Measurements from ENCODE around the gene CKAP4. TPM values are rescaled to one million over a fixed set of nuclear protein-coding genes. Genes with fewer than 3 reads are reported as not detected.
A peak's percentile ranks its signal among the peaks of the same experiment; 100 is the strongest.

Gene CKAP4
- total and polyA plus RNA-seq, 10 donors = 4.5 to 63.0 (median 29.8) TPM

- H3K4me3 ChIP-seq = no peak overlapping the region
- no peaks in the 10 kb centered on the region for H3K9me3 ChIP-seq
- H3K4me1 ChIP-seq = peaks cover 0 to 23% (median 5%) of the 10 kb centered on the region in 6 donors
- 89 to 96% (median 92%) methylated on average over 30 to 37 of the region's 37 CpGs for WGBS, 5 donors
- H3K27me3 ChIP-seq (replicated peaks in 1 of 7) = no peaks in the 10 kb centered on the region
- no peak overlapping the region for H3K27ac ChIP-seq
- peak in 1 of 3 donors; percentile 46 for TF ChIP-seq POLR2AphosphoS5 (IDR thresholded peaks at IDR 0.05)
- TF ChIP-seq POLR2A (IDR thresholded peaks at IDR 0.05) = no peak
- no peak for TF ChIP-seq CTCF (IDR thresholded peaks at IDR 0.05 in 8 of 11, conservative IDR thresholded peaks at IDR 0.05 in 3 of 11)
- DNase-seq = no peak
- intact Hi-C loops (cut with DNase I; ENCODE audit: low total_unique reads) = no loop called here
- H3K36me3 ChIP-seq = peaks cover 0 to 80% (median 32%) of the 10 kb centered on the region in 6 donors
These were observed 8.4 kb downstream of the CKAP4 start for GRCh38 chr12:106239241-106239950.

GRCh38 chr12:106238146-106238545 lies 9.7 kb downstream of the CKAP4 start:
- no peak for DNase-seq
- peaks cover 0 to 11% (median 0%) of the 10 kb centered on the region in 6 donors for H3K4me1 ChIP-seq
- peaks cover 0 to 75% (median 32%) of the 10 kb centered on the region in 6 donors for H3K36me3 ChIP-seq
- WGBS, 5 donors = 89 to 93% (median 91%) methylated on average over 10 to 11 of the region's 11 CpGs
- H3K27ac ChIP-seq = no peak overlapping the region
- no peak for TF ChIP-seq POLR2A (IDR thresholded peaks at IDR 0.05)
- TF ChIP-seq CTCF (IDR thresholded peaks at IDR 0.05 in 8 of 11, conservative IDR thresholded peaks at IDR 0.05 in 3 of 11) = no peak
- TF ChIP-seq POLR2AphosphoS5 (IDR thresholded peaks at IDR 0.05) = no peak
- no peaks in the 10 kb centered on the region for H3K27me3 ChIP-seq (replicated peaks in 1 of 7)
- intact Hi-C loops (cut with DNase I; ENCODE audit: low total_unique reads) = no loop called here
- no peak overlapping the region for H3K4me3 ChIP-seq
- H3K9me3 ChIP-seq = no peaks in the 10 kb centered on the region

- Histone ChIP-seq H3K9me3 (no peaks in the 10 kb centered on the region), H3K27ac (no peak overlapping the region), H3K27me3 (replicated peaks in 1 of 7) (peaks cover 0 to 4% (median 0%) of the 10 kb centered on the region in 7 donors), H3K4me1 (no peaks in the 10 kb centered on the region), H3K4me3 (no peak overlapping the region), H3K36me3 (peaks cover 0 to 55% (median 28%) of the 10 kb centered on the region in 6 donors)
- intact Hi-C loops (cut with DNase I; ENCODE audit: low total_unique reads) = no loop called here
- whole genome bisulfite sequencing, 5 donors = 80 to 97% (median 94%) methylated on average over 1 of the region's 1 CpG
- TF ChIP-seq CTCF (IDR thresholded peaks at IDR 0.05 in 8 of 11, conservative IDR thresholded peaks at IDR 0.05 in 3 of 11) (no peak), POLR2A (IDR thresholded peaks at IDR 0.05) (no peak), POLR2AphosphoS5 (IDR thresholded peaks at IDR 0.05) (no peak)
- no peak for DNase-seq
These were observed 12.1 kb downstream of the CKAP4 start for GRCh38 chr12:106235770-106236169.

GRCh38 chr12:106234449-106234848 lies 13.4 kb downstream of the CKAP4 start:
- 72 to 94% (median 84%) methylated on average over 3 of the region's 3 CpGs for WGBS, 5 donors
- Histone ChIP-seq H3K36me3 (peaks cover 0 to 42% (median 16%) of the 10 kb centered on the region in 6 donors), H3K27me3 (replicated peaks in 1 of 7) (peaks cover 0 to 11% (median 0%) of the 10 kb centered on the region in 7 donors), H3K4me3 (no peak overlapping the region), H3K27ac (no peak overlapping the region), H3K4me1 (no peaks in the 10 kb centered on the region), H3K9me3 (no peaks in the 10 kb centered on the region)
- TF ChIP-seq POLR2A (IDR thresholded peaks at IDR 0.05) (no peak), CTCF (IDR thresholded peaks at IDR 0.05 in 8 of 11, conservative IDR thresholded peaks at IDR 0.05 in 3 of 11) (no peak), POLR2AphosphoS5 (IDR thresholded peaks at IDR 0.05) (no peak)
- intact Hi-C loops (cut with DNase I; ENCODE audit: low total_unique reads) = no loop called here
- DNase-seq = no peak

Data from spleen (tissue), 11 donors.